ENCODE data around the gene ALAD.
"Not testable (repeated sequence)": the region's sequence is repeated elsewhere in the genome, so short reads cannot be mapped to it uniquely, and the experiment has no call there.

The ALAD gene

GRCh38 chr9:113373256-113373655, 27.8 kb downstream of the ALAD start:
- DNase-seq (ENCODE audit: low spot score): no peak

GRCh38 chr9:113372059-113372458, 29.0 kb downstream of the ALAD start:
- no peak for DNase-seq (ENCODE audit: low spot score)

- no peak for DNase-seq (ENCODE audit: low spot score)
Observed at GRCh38 chr9:113370806-113371325, 30.2 kb downstream of the ALAD start.

GRCh38 chr9:113369855-113370140, 31.3 kb downstream of the ALAD start:
- DNase-seq (ENCODE audit: low spot score): no peak

GRCh38 chr9:113368982-113369854, 31.9 kb downstream of the ALAD start:
- DNase-seq (ENCODE audit: low spot score): no peak

- no peak for DNase-seq (ENCODE audit: low spot score)
Observed at GRCh38 chr9:113368348-113368981, 32.6 kb downstream of the ALAD start.

GRCh38 chr9:113365652-113366051, 35.4 kb downstream of the ALAD start:
- DNase-seq (ENCODE audit: low spot score): not testable (repeated sequence)

- DNase-seq (ENCODE audit: low spot score): no peak
Observed at GRCh38 chr9:113364951-113365350, 36.1 kb downstream of the ALAD start.

- no peak for DNase-seq (ENCODE audit: low spot score)
Observed at GRCh38 chr9:113363336-113363735, 37.7 kb downstream of the ALAD start.

GRCh38 chr9:113361304-113362018, 39.6 kb downstream of the ALAD start:
- no peak for DNase-seq (ENCODE audit: low spot score)

GRCh38 chr9:113360242-113360842, 40.7 kb downstream of the ALAD start:
- DNase-seq (ENCODE audit: low spot score): no peak

GRCh38 chr9:113359385-113359784, 41.7 kb downstream of the ALAD start:
- DNase-seq (ENCODE audit: low spot score): no peak

- no peak for DNase-seq (ENCODE audit: low spot score)
Observed at GRCh38 chr9:113356686-113357292, 44.3 kb downstream of the ALAD start.

GRCh38 chr9:113355040-113355596, 46.0 kb downstream of the ALAD start:
- DNase-seq (ENCODE audit: low spot score): no peak

- DNase-seq (ENCODE audit: low spot score): no peak
Observed at GRCh38 chr9:113352411-113352810, 48.7 kb downstream of the ALAD start.

GRCh38 chr9:113352006-113352405, 49.1 kb downstream of the ALAD start:
- DNase-seq (ENCODE audit: low spot score): no peak

- DNase-seq (ENCODE audit: low spot score): no peak
Observed at GRCh38 chr9:113350937-113351336, 50.1 kb downstream of the ALAD start.

GRCh38 chr9:113350107-113350661, 50.9 kb downstream of the ALAD start:
- DNase-seq (ENCODE audit: low spot score): no peak

GRCh38 chr9:113349445-113350094, 51.5 kb downstream of the ALAD start, which contains the start of gene BSPRY:
BSPRY (plus strand) TSS chr9:113349541; CDS start chr9:113349580, 39 bp downstream.
- DNase-seq (ENCODE audit: low spot score): no peak

- DNase-seq (ENCODE audit: low spot score): no peak
Observed at GRCh38 chr9:113349066-113349444, 52.0 kb downstream of the ALAD start.

- no peak for DNase-seq (ENCODE audit: low spot score)
Observed at GRCh38 chr9:113348437-113348836, 52.6 kb downstream of the ALAD start.

All from cerebellar cortex (tissue), 1 donor.